ENCODE results near the gene EXOSC9. TPM values are rescaled to one million over a fixed set of nuclear protein-coding genes. Genes with fewer than 3 reads are reported as not detected.

Gene EXOSC9
- total RNA-seq, 1 donor from 2014 or later: 15.8 TPM

GRCh38 chr4:121829511-121829910 is 28.4 kb downstream of the EXOSC9 start:
- H3K4me3 Mint-ChIP-seq (ENCODE audit: unreplicated experiment): no peak overlapping the region
- no peak overlapping the region for H3K27ac Mint-ChIP-seq (ENCODE audit: unreplicated experiment)
- no peaks in the 10 kb centered on the region for H3K27me3 Mint-ChIP-seq (ENCODE audit: low read depth)
- TF ChIP-seq CTCF (IDR thresholded peaks at IDR 0.05): no peak
- peaks cover 10% of the 10 kb centered on the region for H3K36me3 Mint-ChIP-seq (ENCODE audit: low read depth)
- DNase-seq (ENCODE audit: low spot score): no peak
- no peaks in the 10 kb centered on the region for H3K9me3 Mint-ChIP-seq (ENCODE audit: low read depth)
- no peaks in the 10 kb centered on the region for H3K4me1 Mint-ChIP-seq (ENCODE audit: low read depth)

GRCh38 chr4:121838136-121838535 is 37.0 kb downstream of the EXOSC9 start:
- DNase-seq (ENCODE audit: low spot score): no peak
- Mint-ChIP-seq H3K4me3 (ENCODE audit: unreplicated experiment) (no peak overlapping the region), H3K36me3 (ENCODE audit: low read depth) (peaks cover 21% of the 10 kb centered on the region), H3K27me3 (ENCODE audit: low read depth) (no peaks in the 10 kb centered on the region), H3K27ac (ENCODE audit: unreplicated experiment) (no peak overlapping the region), H3K9me3 (ENCODE audit: low read depth) (no peaks in the 10 kb centered on the region), H3K4me1 (ENCODE audit: low read depth) (peaks cover 6% of the 10 kb centered on the region)
- no peak for TF ChIP-seq CTCF (IDR thresholded peaks at IDR 0.05)

- DNase-seq (ENCODE audit: low spot score): no peak
- no peaks in the 10 kb centered on the region for H3K9me3 Mint-ChIP-seq (ENCODE audit: low read depth)
- H3K4me3 Mint-ChIP-seq (ENCODE audit: unreplicated experiment): no peak overlapping the region
- peak overlapping the region; percentile 70 for H3K27ac Mint-ChIP-seq (ENCODE audit: unreplicated experiment)
- H3K36me3 Mint-ChIP-seq (ENCODE audit: low read depth): peaks cover 30% of the 10 kb centered on the region
- peaks cover 8% of the 10 kb centered on the region for H3K4me1 Mint-ChIP-seq (ENCODE audit: low read depth)
- no peak for TF ChIP-seq CTCF (IDR thresholded peaks at IDR 0.05)
- no peaks in the 10 kb centered on the region for H3K27me3 Mint-ChIP-seq (ENCODE audit: low read depth)
Measured at GRCh38 chr4:121842862-121843261, 41.7 kb downstream of the EXOSC9 start.

GRCh38 chr4:121846662-121847061 is 45.5 kb downstream of the EXOSC9 start:
- H3K9me3 Mint-ChIP-seq (ENCODE audit: low read depth): no peaks in the 10 kb centered on the region
- no peak overlapping the region for H3K27ac Mint-ChIP-seq (ENCODE audit: unreplicated experiment)
- no peak for TF ChIP-seq CTCF (IDR thresholded peaks at IDR 0.05)
- H3K4me1 Mint-ChIP-seq (ENCODE audit: low read depth): peaks cover 8% of the 10 kb centered on the region
- H3K36me3 Mint-ChIP-seq (ENCODE audit: low read depth): peaks cover 30% of the 10 kb centered on the region
- no peak overlapping the region for H3K4me3 Mint-ChIP-seq (ENCODE audit: unreplicated experiment)
- DNase-seq (ENCODE audit: low spot score): no peak
- H3K27me3 Mint-ChIP-seq (ENCODE audit: low read depth): no peaks in the 10 kb centered on the region

- Mint-ChIP-seq H3K36me3 (ENCODE audit: low read depth) (peaks cover 29% of the 10 kb centered on the region), H3K4me1 (ENCODE audit: low read depth) (no peaks in the 10 kb centered on the region), H3K27me3 (ENCODE audit: low read depth) (no peaks in the 10 kb centered on the region), H3K27ac (ENCODE audit: unreplicated experiment) (no peak overlapping the region), H3K4me3 (ENCODE audit: unreplicated experiment) (no peak overlapping the region), H3K9me3 (ENCODE audit: low read depth) (no peaks in the 10 kb centered on the region)
- no peak for DNase-seq (ENCODE audit: low spot score)
- TF ChIP-seq CTCF (IDR thresholded peaks at IDR 0.05): no peak
Measured at GRCh38 chr4:121851354-121851753, 50.2 kb downstream of the EXOSC9 start.
